ENCODE results near the gene RCOR1.

GRCh38 chr14:102652194-102652593 lies 59.7 kb downstream of the RCOR1 start:
- TF ChIP-seq CHD1 (IDR thresholded peaks at IDR 0.05; ENCODE audit: low read depth, low read length) (no peak), JUND (IDR thresholded peaks at IDR 0.05; ENCODE audit: low read length) (no peak), POLR2A (IDR thresholded peaks at IDR 0.05; ENCODE audit: control extremely low read depth in 1 of 2, low read depth in 2 of 2, low read length in 2 of 2) (no peak), ZNF274 (IDR thresholded peaks at IDR 0.05; ENCODE audit: borderline replicate concordance, extremely low read depth, low read length) (no peak), CTCF (IDR thresholded peaks at IDR 0.05; ENCODE audit: control extremely low read depth in 1 of 3, insufficient read depth in 1 of 3, low read depth in 1 of 3, low read length in 3 of 3) (no peak), POLR2AphosphoS5 (IDR thresholded peaks at IDR 0.05; ENCODE audit: low read depth, low read length) (no peak), RXRA (IDR thresholded peaks at IDR 0.05; ENCODE audit: insufficient read depth, low read depth, low read length) (no peak)
